ENCODE data around the gene CYB561D1.

- no peak for TF ChIP-seq EZH2 (IDR thresholded peaks at IDR 0.05)
- TF ChIP-seq POLR2AphosphoS5 (IDR thresholded peaks at IDR 0.05; ENCODE audit: borderline replicate concordance, low read depth, low read length): no peak
Observed at GRCh38 chr1:109501644-109502363, 7.9 kb downstream of the CYB561D1 start.

All from SK-N-MC (cell line).